GM08714 (cell line): Measurements from ENCODE around the gene HCN1.
"Not testable (repeated sequence)": the region's sequence is repeated elsewhere in the genome, so short reads cannot be mapped to it uniquely, and the experiment has no call there.

Source experiments
- H3K4me3 ChIP-seq: fragments of 200-500 bp; sonication (Bioruptor generic); 2 replicates; pipeline ENCODE4 v1.5.1; 2014; ENCODE audit warnings: mild to moderate bottlenecking, low read length, inconsistent platforms
- ZNF274 ChIP-seq: IDR thresholded peaks from 2 replicates; pipeline ENCODE4 v1.6.1; 2012; ENCODE audit warnings: mild to moderate bottlenecking, low read depth, low read length

HCN1 gene

GRCh38 chr5:45336464-45336863 lies 359.7 kb downstream of the HCN1 start:
- no peak for TF ChIP-seq ZNF274
- no peak overlapping the region for H3K4me3 ChIP-seq

GRCh38 chr5:45335978-45336377 lies 360.2 kb downstream of the HCN1 start:
- TF ChIP-seq ZNF274: no peak
- H3K4me3 ChIP-seq: no peak overlapping the region

- no peak for TF ChIP-seq ZNF274
Measured at GRCh38 chr5:45335346-45335745, 360.8 kb downstream of the HCN1 start.

GRCh38 chr5:45334939-45335338 lies 361.2 kb downstream of the HCN1 start:
- H3K4me3 ChIP-seq: no peak overlapping the region
- TF ChIP-seq ZNF274: no peak

More at GRCh38 chr5:45335346-45335745, 360.8 kb downstream of the HCN1 start:
- no peak overlapping the region for H3K4me3 ChIP-seq

GRCh38 chr5:45312627-45313026 lies 383.6 kb downstream of the HCN1 start:
- not testable (repeated sequence) for H3K4me3 ChIP-seq

GRCh38 chr5:45295231-45295630 lies 400.9 kb downstream of the HCN1 start:
- no peak overlapping the region for H3K4me3 ChIP-seq
- TF ChIP-seq ZNF274: no peak

- H3K4me3 ChIP-seq: no peak overlapping the region
- no peak for TF ChIP-seq ZNF274
Measured at GRCh38 chr5:45288746-45289145, 407.4 kb downstream of the HCN1 start.

GRCh38 chr5:45284436-45284835 lies 411.7 kb downstream of the HCN1 start:
- no peak for TF ChIP-seq ZNF274

GRCh38 chr5:45281081-45281480 lies 415.1 kb downstream of the HCN1 start:
- no peak overlapping the region for H3K4me3 ChIP-seq
- TF ChIP-seq ZNF274: no peak

More at GRCh38 chr5:45284436-45284835, 411.7 kb downstream of the HCN1 start:
- H3K4me3 ChIP-seq: no peak overlapping the region

- no peak for TF ChIP-seq ZNF274
Measured at GRCh38 chr5:45279109-45279508, 417.1 kb downstream of the HCN1 start.

GRCh38 chr5:45277860-45278259 lies 418.3 kb downstream of the HCN1 start:
- H3K4me3 ChIP-seq: no peak overlapping the region
- no peak for TF ChIP-seq ZNF274

More at GRCh38 chr5:45279109-45279508, 417.1 kb downstream of the HCN1 start:
- no peak overlapping the region for H3K4me3 ChIP-seq

- no peak for TF ChIP-seq ZNF274
- H3K4me3 ChIP-seq: no peak overlapping the region
Measured at GRCh38 chr5:45274241-45274640, 421.9 kb downstream of the HCN1 start.

GRCh38 chr5:45271626-45272025 lies 424.6 kb downstream of the HCN1 start:
- no peak for TF ChIP-seq ZNF274
- H3K4me3 ChIP-seq: no peak overlapping the region

- TF ChIP-seq ZNF274: no peak
- H3K4me3 ChIP-seq: no peak overlapping the region
Measured at GRCh38 chr5:45264447-45264846, 431.7 kb downstream of the HCN1 start.

GRCh38 chr5:45262061-45262590 lies 434.1 kb downstream of the HCN1 start:
- TF ChIP-seq ZNF274: no peak
- H3K4me3 ChIP-seq: no peak overlapping the region

- TF ChIP-seq ZNF274: no peak
- no peak overlapping the region for H3K4me3 ChIP-seq
Measured at GRCh38 chr5:45261125-45261524, 435.1 kb downstream of the HCN1 start.

GRCh38 chr5:45260292-45260691 lies 435.9 kb downstream of the HCN1 start:
- no peak overlapping the region for H3K4me3 ChIP-seq
- TF ChIP-seq ZNF274: no peak
